Measurements from ENCODE around the gene ACTN4. TPM values are rescaled to one million over a fixed set of nuclear protein-coding genes. Genes with fewer than 3 reads are reported as not detected.
A peak's percentile ranks its signal among the peaks of the same experiment; 100 is the strongest.

Gene ACTN4
- total RNA-seq, 1 experiment from 2014 or later: 506 TPM

GRCh38 chr19:38658462-38659306, 11.2 kb downstream of the ACTN4 start:
- TF ChIP-seq GABPB1 (CRISPR knock-in tag; IDR thresholded peaks at IDR 0.05) (0 out of 2 replicates have a peak, but pooled peaks have one; percentile 33), IRF1 (CRISPR knock-in tag; IDR thresholded peaks at IDR 0.05) (no peak)
- Mint-ChIP-seq H3K27me3 (ENCODE audit: low read depth) (no peaks in the 10 kb centered on the region), H3K9me3 (no peaks in the 10 kb centered on the region), H3K36me3 (peaks cover 17% of the 10 kb centered on the region), H3K27ac (peak overlapping the region; percentile 93), H3K4me1 (peaks cover 96% of the 10 kb centered on the region), H3K4me3 (no peak overlapping the region; the same call in 1 of the 2 replicates)
- ChIA-PET CTCF (interaction anchor here (0.7 to 1.8 kb wide), 2 partner anchors 21 to 24 kb away, joined by 4 to 8 read pairs; no protein-coding TSS in a partner anchor), POLR2A (interaction anchor here (0.6 to 1.7 kb wide), 4 partner anchors 11 to 60 kb away, joined by 3 to 6 read pairs (median 4); partner anchors contain the start of gene ACTN4)
- DNase-seq (ENCODE audit: low spot score): no peak
- no peak for ATAC-seq

GRCh38 chr19:38660724-38661123, 13.3 kb downstream of the ACTN4 start:
- Mint-ChIP-seq H3K9me3 (no peaks in the 10 kb centered on the region), H3K4me3 (no peak overlapping the region), H3K36me3 (peaks cover 14% of the 10 kb centered on the region), H3K4me1 (peaks cover 96% of the 10 kb centered on the region), H3K27me3 (ENCODE audit: low read depth) (no peaks in the 10 kb centered on the region), H3K27ac (peak overlapping the region; percentile 82)
- DNase-seq (ENCODE audit: low spot score) (no peak), ATAC-seq (no peak)
- POLR2A ChIA-PET: interaction anchor here (3.3 kb wide), 1 partner anchor 12 kb away, joined by 41 read pairs; the partner anchor contains the start of gene ACTN4
- CTCF ChIA-PET: interaction anchor here (4.7 kb wide), 1 partner anchor 58 kb away, joined by 21 read pairs; no protein-coding TSS in a partner anchor
- TF ChIP-seq NFE2L1 (CRISPR knock-in tag; IDR thresholded peaks at IDR 0.05) (no peak), MAX (CRISPR knock-in tag; IDR thresholded peaks at IDR 0.05) (no peak), ZNF416 (CRISPR knock-in tag; IDR thresholded peaks at IDR 0.05) (no peak), ZNF532 (CRISPR knock-in tag; IDR thresholded peaks at IDR 0.05; ENCODE audit: borderline replicate concordance) (no peak), SMAD4 (CRISPR knock-in tag; IDR thresholded peaks at IDR 0.05) (no peak), FOXP4 (CRISPR knock-in tag; IDR thresholded peaks at IDR 0.05) (no peak), RORB (CRISPR knock-in tag; IDR thresholded peaks at IDR 0.05) (no peak), E2F4 (CRISPR knock-in tag; IDR thresholded peaks at IDR 0.05; ENCODE audit: borderline replicate concordance, low read depth) (no peak)

GRCh38 chr19:38661136-38661535, 13.7 kb downstream of the ACTN4 start:
- Mint-ChIP-seq H3K36me3 (peaks cover 10% of the 10 kb centered on the region), H3K9me3 (no peaks in the 10 kb centered on the region), H3K27ac (peak overlapping the region; percentile 82), H3K4me1 (peaks cover 96% of the 10 kb centered on the region), H3K27me3 (ENCODE audit: low read depth) (no peaks in the 10 kb centered on the region), H3K4me3 (no peak overlapping the region)
- ChIA-PET POLR2A (interaction anchor here (3.3 kb wide), 1 partner anchor 13 kb away, joined by 41 read pairs; the partner anchor contains the start of gene ACTN4), CTCF (interaction anchor here (4.7 kb wide), 1 partner anchor 58 kb away, joined by 21 read pairs; no protein-coding TSS in a partner anchor)
- no peak for ATAC-seq
- no peak for DNase-seq (ENCODE audit: low spot score)
- TF ChIP-seq CBFB (CRISPR knock-in tag; IDR thresholded peaks at IDR 0.05; ENCODE audit: low read depth) (no peak), GRHL2 (CRISPR knock-in tag; IDR thresholded peaks at IDR 0.05; ENCODE audit: insufficient replicate concordance, severe bottlenecking) (no peak), ZNF512 (CRISPR knock-in tag; IDR thresholded peaks at IDR 0.05; ENCODE audit: borderline replicate concordance) (no peak), FOXP4 (CRISPR knock-in tag; IDR thresholded peaks at IDR 0.05) (no peak), ZNF671 (CRISPR knock-in tag; IDR thresholded peaks at IDR 0.05) (no peak), NR1H2 (CRISPR knock-in tag; IDR thresholded peaks at IDR 0.05) (no peak)
